Stimulated activated CD4-positive, alpha-beta T cell treated with anti-CD3 and anti-CD28 coated beads, Interleukin-15, amount 100 ng/mL, for 1 hour (primary cell): Measurements from ENCODE around the gene LORICRIN.

Experiments
- DNase-seq, 2 donors: peaks; one replicate each; pipeline ENCODE4 v3.0.0-alpha.2; 2020; ENCODE audit warnings: low read depth in 1 of 2, low spot score in 1 of 2

The LORICRIN gene

DNA sequence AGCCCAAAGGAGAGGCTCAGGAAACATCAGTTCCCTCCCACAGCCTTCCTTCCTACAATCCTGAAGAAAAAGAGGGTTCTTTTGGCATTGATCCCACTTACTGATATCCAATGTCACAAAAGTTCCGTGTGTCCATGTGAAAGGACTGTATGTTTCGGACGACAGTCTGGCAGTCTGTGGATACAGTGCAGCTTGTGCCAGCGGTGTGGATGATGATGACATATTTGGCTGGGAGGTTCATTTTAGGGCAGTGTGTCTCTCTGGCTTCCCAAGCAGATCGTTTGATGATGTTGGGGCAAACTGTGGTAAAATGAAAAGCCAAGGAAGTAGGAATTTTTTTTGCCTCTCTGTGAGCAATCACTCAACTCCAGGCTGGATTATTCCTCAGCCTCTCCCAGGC, 42.8 kb downstream of the LORICRIN start:
- no peak for DNase-seq

GRCh38 chr1:153305682-153306081, 46.2 kb downstream of the LORICRIN start:
- no peak for DNase-seq

DNA sequence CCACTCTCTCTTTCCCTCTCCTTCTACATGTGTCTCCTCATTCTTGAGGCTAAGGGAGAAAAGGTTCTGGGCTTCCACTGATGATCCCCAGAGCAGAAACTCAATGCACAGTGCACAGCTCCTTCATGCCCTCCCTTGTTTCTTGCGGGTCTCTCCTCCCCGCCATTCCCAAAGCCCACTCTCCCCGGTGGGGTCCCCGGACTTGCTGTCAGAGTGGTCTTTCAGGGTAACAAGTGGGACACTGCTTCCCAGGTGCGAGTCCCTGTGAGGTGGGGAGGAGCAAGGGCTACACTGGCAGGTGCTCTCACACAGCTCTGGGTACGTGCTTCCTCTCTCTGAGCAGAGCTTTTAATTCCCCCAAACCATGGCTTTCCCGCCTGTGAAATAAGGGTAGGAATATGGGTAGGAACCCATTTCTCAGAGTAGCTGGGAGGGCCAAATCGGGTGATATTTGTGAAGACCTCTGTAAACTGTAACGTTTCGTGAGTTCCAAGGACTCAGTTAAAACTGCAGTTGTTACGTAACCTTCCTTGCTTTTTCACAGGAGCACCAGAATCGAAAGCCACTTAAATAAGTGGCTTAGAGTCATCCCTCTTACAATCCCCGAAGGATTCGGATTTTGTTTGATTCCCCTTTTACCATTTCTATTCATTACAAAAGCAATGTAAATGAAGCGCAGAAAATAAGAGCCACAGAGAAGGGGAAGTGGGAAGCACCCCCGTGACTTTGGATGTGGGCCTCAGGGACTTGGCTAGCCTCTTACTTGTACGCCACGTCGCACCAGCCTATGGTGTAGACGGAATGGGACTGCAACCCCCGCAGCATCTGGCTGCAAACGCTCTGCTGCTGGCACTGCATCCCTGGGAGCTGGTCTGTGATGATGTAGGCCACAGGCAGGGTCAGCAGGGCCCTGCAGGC, 47.1 kb downstream of the LORICRIN start:
- no peak for DNase-seq

DNA sequence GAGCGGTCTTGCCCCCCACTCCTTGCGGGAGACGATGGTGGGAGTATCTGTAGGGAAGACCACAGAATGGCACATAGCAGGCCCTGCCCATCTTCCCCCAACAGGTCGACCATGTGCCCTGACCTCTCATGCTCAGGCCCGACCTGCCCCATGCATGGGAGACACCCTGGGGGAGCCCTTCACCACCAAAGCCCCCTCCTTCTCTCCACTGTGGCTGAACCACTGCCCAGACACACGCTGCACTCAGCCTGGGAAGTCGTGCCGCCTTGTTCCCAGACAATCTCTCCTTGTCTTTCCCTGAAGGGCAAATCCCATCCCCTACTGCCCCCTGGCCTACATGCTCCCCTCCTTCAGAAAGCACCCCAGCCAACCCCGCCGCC, 47.7 kb downstream of the LORICRIN start:
- DNase-seq = no peak

DNA sequence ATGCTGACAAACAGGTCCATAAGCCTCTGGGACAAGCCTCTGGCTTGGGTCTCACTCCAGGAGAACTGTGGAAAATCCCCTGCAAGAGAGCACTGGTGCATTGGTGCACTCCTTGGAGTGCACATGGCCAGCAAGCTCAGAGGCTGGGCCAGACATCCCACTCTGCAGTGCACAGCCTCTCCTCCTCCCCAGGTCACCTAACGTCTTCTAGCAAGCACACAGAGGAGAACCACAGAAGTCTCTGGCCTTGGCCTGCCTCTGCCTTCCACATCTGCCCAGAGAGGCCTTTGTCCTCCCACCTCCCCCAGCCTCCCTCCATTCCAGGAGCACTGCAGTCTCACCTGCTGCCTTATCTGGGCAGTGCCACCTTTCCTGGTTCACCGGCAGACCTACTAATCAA, 49.1 kb downstream of the LORICRIN start:
- DNase-seq = no peak

DNA sequence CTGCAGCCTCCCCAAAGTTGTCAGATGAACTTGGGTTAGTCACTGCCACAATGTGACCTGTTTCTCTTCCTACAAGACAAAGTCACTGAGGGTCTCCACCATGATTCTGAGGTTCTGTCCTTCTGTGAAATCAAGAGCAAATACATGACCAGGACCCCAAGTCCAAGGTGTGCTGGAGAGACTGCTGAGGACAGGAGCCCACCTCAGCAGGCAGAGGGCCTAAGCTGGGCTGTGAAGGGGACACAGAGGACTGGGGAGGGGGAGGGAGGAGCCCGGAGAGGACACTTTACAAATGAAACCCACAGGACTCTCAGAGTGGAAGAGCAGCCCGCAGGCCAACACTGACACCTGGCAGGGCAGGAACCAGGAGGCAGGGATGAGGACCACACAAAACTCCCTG, 50.0 kb downstream of the LORICRIN start:
- no peak for DNase-seq

- DNase-seq = no peak
Observed at GRCh38 chr1:153310526-153310925, 51.0 kb downstream of the LORICRIN start.
